ENCODE measurements around the gene HSD17B4.
"Not testable (repeated sequence)": the region's sequence is repeated elsewhere in the genome, so short reads cannot be mapped to it uniquely, and the experiment has no call there.

Gene HSD17B4

GRCh38 chr5:119435436-119436132, 16.7 kb upstream of the HSD17B4 start:
- DNase-seq (ENCODE audit: low spot score): no peak

GRCh38 chr5:119437785-119438586, 14.3 kb upstream of the HSD17B4 start:
- not testable (repeated sequence) for DNase-seq (ENCODE audit: low spot score)

GRCh38 chr5:119438587-119438917, 13.7 kb upstream of the HSD17B4 start:
- not testable (repeated sequence) for DNase-seq (ENCODE audit: low spot score)

GRCh38 chr5:119439140-119439631, 13.1 kb upstream of the HSD17B4 start:
- DNase-seq (ENCODE audit: low spot score): no peak

- DNase-seq (ENCODE audit: low spot score): not testable (repeated sequence)
Observed at GRCh38 chr5:119439632-119440031, 12.7 kb upstream of the HSD17B4 start.

GRCh38 chr5:119444643-119445042, 7.7 kb upstream of the HSD17B4 start:
- not testable (repeated sequence) for DNase-seq (ENCODE audit: low spot score)

GRCh38 chr5:119445544-119445943, 6.8 kb upstream of the HSD17B4 start:
- no peak for DNase-seq (ENCODE audit: low spot score)

- no peak for DNase-seq (ENCODE audit: low spot score)
Observed at GRCh38 chr5:119449882-119450281, 2.4 kb upstream of the HSD17B4 start.

GRCh38 chr5:119450627-119451026, 1.7 kb upstream of the HSD17B4 start:
- DNase-seq (ENCODE audit: low spot score): not testable (repeated sequence)

- no peak for DNase-seq (ENCODE audit: low spot score)
Observed at GRCh38 chr5:119451561-119451960, 736 bp upstream of the HSD17B4 start.

- DNase-seq (ENCODE audit: low spot score): no peak
Observed at GRCh38 chr5:119452060-119452372, 281 bp upstream of the HSD17B4 start.

- no peak for DNase-seq (ENCODE audit: low spot score)
Observed at GRCh38 chr5:119453040-119453373, 710 bp downstream of the HSD17B4 start.

- no peak for DNase-seq (ENCODE audit: low spot score)
Observed at GRCh38 chr5:119454171-119454570, 1.9 kb downstream of the HSD17B4 start.

GRCh38 chr5:119458911-119459632, 6.8 kb downstream of the HSD17B4 start:
- DNase-seq (ENCODE audit: low spot score): no peak

GRCh38 chr5:119465640-119466039, 13.3 kb downstream of the HSD17B4 start:
- no peak for DNase-seq (ENCODE audit: low spot score)

GRCh38 chr5:119468286-119468685, 16.0 kb downstream of the HSD17B4 start:
- DNase-seq (ENCODE audit: low spot score): no peak

- DNase-seq (ENCODE audit: low spot score): no peak
Observed at GRCh38 chr5:119470105-119470763, 17.9 kb downstream of the HSD17B4 start.

- no peak for DNase-seq (ENCODE audit: low spot score)
Observed at GRCh38 chr5:119470851-119471451, 18.7 kb downstream of the HSD17B4 start.

GRCh38 chr5:119473241-119473640, 20.9 kb downstream of the HSD17B4 start:
- no peak for DNase-seq (ENCODE audit: low spot score)

GRCh38 chr5:119476341-119476740, 24.0 kb downstream of the HSD17B4 start:
- no peak for DNase-seq (ENCODE audit: low spot score)

GRCh38 chr5:119478781-119479180, 26.5 kb downstream of the HSD17B4 start:
- DNase-seq (ENCODE audit: low spot score): no peak

- not testable (repeated sequence) for DNase-seq (ENCODE audit: low spot score)
Observed at GRCh38 chr5:119480629-119481028, 28.3 kb downstream of the HSD17B4 start.
